A673 (cell line): Measurements from ENCODE around the gene ARL11.

ENCODE experiments used
- EZH2 ChIP-seq: fragments of 200-600 bp; sonication (generic); IDR thresholded peaks from 2 replicates; pipeline ENCODE4 v1.6.1; 2017; ENCODE audit warnings: borderline replicate concordance, low read depth, mild to moderate bottlenecking, mixed read lengths, antibody characterized with exemption, low read length; ENCODE audit not compliant: poor library complexity, severe bottlenecking
- TF ChIP-seq, protein P1 (sequence below): fragments of 300-800, 200-600 bp; sonication (generic); conservative IDR thresholded peaks from 2 replicates; pipeline ENCODE4 v1.5.1; 2017; ENCODE audit warnings: low read depth, mild to moderate bottlenecking, antibody characterized with exemption, low read length, moderate library complexity, mixed read lengths

DNA sequence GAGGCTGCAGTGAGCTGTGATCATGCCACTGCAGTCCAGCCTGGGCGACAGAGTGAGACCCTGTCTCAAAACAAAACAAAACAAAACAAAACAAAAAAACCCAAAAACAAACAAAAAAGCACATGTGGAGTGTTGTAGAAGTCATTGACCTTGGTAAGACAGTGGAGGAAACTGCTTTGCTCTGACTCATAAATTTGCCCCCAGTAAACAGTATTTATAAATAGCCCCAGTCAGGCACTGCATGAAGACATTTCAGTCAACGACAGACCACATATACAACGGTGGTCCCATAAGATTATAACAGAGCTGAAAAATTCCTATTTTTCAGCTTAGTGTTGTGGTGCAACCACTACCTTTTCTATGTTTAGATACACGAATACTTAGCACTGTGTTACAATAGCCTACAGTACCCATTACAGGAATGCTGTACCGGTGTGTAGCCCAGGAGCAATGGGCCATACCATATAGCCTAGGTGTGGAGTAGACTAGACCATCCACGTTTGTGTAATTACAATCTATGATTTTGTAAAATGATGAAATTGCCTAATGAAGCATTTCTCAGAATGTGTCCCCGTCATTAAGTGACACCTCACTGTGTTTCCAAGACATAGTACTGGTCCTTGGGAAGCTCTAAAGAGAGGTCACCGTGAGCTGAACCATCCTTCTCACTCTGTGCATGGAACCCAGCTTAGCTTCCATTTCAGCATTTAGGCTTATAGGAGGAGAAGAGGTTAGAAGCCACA, 1.1 kb downstream of the ARL11 start:
- TF ChIP-seq, protein P1, sequence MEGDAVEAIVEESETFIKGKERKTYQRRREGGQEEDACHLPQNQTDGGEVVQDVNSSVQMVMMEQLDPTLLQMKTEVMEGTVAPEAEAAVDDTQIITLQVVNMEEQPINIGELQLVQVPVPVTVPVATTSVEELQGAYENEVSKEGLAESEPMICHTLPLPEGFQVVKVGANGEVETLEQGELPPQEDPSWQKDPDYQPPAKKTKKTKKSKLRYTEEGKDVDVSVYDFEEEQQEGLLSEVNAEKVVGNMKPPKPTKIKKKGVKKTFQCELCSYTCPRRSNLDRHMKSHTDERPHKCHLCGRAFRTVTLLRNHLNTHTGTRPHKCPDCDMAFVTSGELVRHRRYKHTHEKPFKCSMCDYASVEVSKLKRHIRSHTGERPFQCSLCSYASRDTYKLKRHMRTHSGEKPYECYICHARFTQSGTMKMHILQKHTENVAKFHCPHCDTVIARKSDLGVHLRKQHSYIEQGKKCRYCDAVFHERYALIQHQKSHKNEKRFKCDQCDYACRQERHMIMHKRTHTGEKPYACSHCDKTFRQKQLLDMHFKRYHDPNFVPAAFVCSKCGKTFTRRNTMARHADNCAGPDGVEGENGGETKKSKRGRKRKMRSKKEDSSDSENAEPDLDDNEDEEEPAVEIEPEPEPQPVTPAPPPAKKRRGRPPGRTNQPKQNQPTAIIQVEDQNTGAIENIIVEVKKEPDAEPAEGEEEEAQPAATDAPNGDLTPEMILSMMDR = no peak
- TF ChIP-seq EZH2 = no peak
